LNCAP (cell line): ENCODE data around the gene C22orf23.

ENCODE experiments used
- TF ChIP-seq, protein P1 (sequence below): fragments of 450-650 bp; IDR thresholded peaks from 2 replicates; pipeline ENCODE4 v1.5.1; 2017; ENCODE audit warnings: mild to moderate bottlenecking

C22orf23 gene

DNA sequence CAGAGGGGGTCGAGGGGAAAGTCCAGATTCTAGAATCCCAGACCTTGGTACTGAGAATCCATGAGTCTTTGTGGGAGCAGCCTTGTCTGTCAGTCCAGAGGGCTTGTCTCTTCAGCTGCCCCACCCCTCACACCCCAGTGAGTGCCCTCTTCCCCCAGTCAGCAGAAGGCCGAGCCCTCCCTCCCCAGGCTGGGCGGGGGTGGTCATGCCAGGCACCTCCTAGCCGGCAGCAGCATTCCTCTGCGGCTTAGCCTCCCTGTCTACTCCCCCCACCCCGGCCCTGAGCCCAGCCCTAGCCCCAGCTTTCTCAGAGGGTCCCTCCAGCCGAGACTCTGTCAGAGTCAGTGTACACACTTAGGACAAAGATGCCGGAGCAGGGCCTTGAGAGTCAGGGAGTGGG, 26.4 kb upstream of the C22orf23 start:
- TF ChIP-seq, protein P1, sequence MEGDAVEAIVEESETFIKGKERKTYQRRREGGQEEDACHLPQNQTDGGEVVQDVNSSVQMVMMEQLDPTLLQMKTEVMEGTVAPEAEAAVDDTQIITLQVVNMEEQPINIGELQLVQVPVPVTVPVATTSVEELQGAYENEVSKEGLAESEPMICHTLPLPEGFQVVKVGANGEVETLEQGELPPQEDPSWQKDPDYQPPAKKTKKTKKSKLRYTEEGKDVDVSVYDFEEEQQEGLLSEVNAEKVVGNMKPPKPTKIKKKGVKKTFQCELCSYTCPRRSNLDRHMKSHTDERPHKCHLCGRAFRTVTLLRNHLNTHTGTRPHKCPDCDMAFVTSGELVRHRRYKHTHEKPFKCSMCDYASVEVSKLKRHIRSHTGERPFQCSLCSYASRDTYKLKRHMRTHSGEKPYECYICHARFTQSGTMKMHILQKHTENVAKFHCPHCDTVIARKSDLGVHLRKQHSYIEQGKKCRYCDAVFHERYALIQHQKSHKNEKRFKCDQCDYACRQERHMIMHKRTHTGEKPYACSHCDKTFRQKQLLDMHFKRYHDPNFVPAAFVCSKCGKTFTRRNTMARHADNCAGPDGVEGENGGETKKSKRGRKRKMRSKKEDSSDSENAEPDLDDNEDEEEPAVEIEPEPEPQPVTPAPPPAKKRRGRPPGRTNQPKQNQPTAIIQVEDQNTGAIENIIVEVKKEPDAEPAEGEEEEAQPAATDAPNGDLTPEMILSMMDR: no peak

DNA sequence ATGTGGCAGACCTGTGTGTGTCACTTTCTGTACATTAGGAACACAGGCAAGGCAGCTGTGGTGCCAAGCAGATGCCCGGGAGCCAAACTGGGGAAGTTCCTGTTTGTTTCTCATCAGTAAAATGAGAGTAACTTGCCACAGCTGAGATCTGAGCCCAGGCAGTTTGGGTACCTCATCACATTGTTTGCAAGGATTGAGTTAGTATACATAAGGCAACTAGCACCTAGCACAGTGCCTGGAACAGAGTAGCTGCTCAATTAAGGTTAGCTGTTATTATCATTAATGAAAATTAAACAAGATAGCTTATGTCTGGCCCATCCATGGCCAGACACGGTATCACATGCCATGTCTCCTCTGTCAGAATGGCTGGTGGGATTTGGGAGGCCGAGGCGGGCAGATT, 23.1 kb upstream of the C22orf23 start:
- TF ChIP-seq, protein P1: no peak

DNA sequence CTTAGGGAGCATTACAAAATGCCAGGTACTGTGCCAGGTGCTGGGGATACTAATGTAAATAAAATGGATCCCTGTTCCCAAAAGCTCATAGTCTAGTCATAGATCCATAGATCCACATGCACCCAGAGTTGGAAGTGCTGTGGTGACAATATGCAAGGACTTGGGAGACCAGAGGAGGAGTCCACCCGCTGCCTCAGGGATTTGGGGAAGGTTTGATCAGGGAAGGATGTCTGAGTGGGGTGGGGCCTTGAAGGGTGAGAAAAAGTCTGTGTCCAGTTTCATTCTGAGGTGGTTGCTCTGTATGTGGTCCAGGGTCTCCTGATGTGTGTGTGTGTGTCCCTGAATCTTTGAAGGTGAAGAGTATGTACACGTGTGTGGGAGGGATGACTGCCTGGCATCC, 21.8 kb upstream of the C22orf23 start:
- TF ChIP-seq, protein P1: no peak

DNA sequence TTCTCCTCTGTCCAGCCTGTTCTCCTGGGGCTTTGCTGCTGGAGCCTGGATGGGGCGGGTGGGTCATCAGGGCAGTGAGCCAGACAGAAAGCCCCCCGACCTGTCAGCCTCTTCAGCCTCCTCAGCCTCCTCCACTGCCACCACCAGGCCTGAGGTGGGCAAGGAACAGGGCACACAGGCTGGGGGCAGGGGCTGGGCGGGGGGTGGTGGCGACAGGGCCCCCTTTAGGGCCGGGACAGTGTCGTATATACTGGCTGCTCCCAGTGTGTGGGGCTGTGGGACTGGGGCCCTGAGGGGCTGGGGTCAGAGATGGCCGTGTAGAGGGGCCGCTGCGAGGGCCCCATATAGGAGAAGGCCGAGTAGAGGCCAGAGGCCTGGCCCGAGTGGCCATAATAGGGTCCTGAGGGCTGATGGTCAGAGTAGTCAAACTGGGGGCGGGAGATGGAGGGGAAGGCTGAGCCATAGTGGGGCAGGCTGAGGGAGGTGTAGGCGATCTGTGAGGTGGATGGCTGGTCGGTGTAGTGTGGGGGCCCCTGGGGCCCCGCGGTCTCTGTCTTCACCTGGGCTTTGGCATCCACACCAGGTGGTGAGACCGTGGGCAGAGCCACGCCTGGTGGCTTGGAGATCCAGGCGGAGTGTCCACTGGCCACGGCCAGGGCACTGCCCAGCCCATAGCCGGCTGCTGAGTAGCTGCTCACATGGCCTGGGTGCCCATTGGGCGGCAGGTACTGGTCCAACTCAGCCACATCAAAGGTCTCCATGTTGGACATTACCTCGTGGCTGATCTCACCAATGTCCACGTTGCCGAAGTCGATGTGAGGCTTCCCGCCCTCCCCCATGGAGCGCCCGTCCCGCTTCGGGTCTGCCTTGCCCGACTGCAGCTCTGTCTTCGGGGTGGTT, 20.1 kb upstream of the C22orf23 start:
- TF ChIP-seq, protein P1: no peak

DNA sequence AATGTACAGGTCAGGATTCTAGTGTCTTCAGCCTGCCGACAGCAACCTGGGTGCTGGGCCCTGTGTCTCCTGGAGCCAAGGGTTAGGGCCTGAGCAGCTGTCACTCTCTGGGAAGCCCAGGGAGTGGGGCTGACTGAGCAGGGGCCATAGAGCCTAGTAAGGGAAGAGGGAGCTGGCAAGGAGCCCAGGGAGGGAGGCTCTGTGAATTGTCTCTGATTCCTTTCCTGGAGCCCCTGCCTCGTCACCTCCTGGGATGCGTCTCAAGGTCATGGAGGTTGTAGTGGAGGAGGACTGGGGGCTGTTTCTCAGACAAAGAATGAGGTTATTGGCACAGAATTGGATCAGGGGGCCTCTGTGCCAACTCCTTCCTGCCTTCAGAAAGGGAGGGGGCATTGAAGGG, 19.1 kb upstream of the C22orf23 start:
- TF ChIP-seq, protein P1: no peak

DNA sequence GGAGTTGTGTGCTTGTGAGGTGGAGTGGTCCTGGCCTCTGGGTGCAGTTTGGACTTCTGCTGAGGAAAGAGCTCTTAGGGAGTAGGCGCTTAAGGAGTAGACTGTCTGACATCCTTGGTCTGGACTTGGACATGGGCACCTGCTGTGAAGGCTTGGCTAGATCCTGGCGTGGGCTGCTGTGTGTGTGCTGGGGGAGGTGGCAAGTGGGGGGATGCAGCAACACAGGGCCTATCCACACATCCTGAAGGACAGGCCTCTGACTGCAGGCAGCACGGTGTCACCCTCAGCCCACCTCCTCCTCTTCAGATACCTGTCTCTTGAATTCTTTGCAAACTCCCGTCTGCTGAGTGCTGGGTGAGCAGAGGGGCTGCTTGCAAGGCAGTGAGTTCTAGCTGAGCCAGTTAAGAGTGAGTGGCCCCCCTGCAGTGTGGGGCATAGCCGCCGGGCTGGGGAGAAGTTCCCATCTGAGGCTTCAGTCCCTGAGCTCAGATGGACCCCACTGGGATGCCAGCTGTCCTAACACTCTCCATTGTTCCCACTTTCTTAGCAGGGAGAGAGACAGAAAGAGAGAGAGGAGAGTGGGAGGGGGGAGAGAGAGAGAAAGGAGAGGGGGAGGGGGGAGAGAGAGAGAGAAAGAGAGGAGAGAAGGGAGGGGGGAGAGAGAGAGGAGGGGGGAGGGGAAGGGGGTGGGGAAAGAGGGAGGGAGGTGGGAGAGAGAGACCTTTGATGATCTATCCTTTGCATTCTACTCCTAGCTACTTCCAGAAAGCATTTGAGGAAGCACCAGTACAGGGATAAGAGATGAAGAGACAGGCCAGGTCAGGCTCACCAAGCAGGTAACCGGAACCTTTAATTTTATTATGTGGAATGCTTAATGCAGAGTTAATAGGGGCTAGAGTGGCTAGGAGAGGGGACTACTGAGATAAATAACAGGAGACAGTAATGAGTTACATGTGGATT, 18.4 kb upstream of the C22orf23 start:
- TF ChIP-seq, protein P1: no peak

DNA sequence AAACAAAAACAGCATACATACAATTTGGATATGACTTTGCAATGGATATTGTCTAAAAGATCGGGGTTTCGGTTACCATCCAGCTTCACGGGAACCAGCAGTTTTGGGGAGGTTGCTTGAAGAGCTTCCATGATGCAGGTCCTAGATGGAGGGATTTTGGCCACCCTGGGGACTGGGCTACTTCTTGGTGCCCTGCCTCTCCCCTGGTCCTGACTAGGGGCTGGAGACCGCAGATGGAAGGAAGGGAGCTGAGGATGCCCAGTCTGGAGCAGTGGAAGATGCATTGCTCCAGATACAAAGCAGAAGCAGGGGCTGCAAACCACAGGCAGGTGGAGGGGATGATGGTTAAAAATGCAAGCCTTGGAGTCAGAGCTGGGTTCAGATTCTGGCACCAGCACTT, 17.5 kb upstream of the C22orf23 start:
- TF ChIP-seq, protein P1: no peak
